HepG2 (cell line): ENCODE data around the gene TMEM178A. TPM values are rescaled to one million over a fixed set of nuclear protein-coding genes. Genes with fewer than 3 reads are reported as not detected.

ENCODE experiments used
- ATAC-seq: fragments of 200-7000 bp; cut with Tn5 transposase; 3 replicates; pipeline ENCODE4 v1.9.1; 2020; ENCODE audit warnings: mild to moderate bottlenecking, moderate library complexity
- BruUV-seq: library from RNA; stranded (reverse); fragments of 400-500 nt; replicated peaks from 2 replicates; lab custom pipeline; 2021; lab: Mats Ljungman, UMichigan
- CTCF ChIA-PET: fragments of 300-600 bp; formaldehyde crosslinking; extraction: SDS; loops from one replicate; lab custom pipeline; 2021; ENCODE audit warnings: low total read pairs, inconsistent platforms, low intra/inter-chr PET ratio; lab: Yijun Ruan, JAX
- POLR2A ChIA-PET: fragments of 350-600 bp; sonication (Branson Sonifier 250); formaldehyde crosslinking; loops from one replicate; lab custom pipeline; 2020; ENCODE audit warnings: antibody characterized with exemption, inconsistent platforms; lab: Yijun Ruan, JAX
- DNase-seq: peaks from one replicate; pipeline ENCODE4 v3.0.0-alpha.2; 2015; ENCODE audit warnings: low spot score
- FAIRE-seq: peaks from 3 replicates; lab custom pipeline; 2011; peaks lifted over from hg19 to GRCh38; lab: Jason Lieb, UNC
- H2AFZ ChIP-seq: one replicate; pipeline ENCODE4 v1.6.1; 2011; ENCODE audit warnings: low read length, inconsistent platforms
- H3K27ac ChIP-seq: fragments of 300-600 bp; 3 replicates; pipeline ENCODE4 v1.8.0; 2011; ENCODE audit warnings: mixed run types, mild to moderate bottlenecking, mixed read lengths, low read length, inconsistent platforms; ENCODE audit not compliant: insufficient read depth; ENCODE audit errors: extremely low read length
- H3K27me3 ChIP-seq, 2 experiments: fragments of 200-600 bp in 1 of 2; 2 replicates in 1 of 2; 3 replicates in 1 of 2; pipeline versions ENCODE4 v1.6.0 to v1.8.0; 2011; ENCODE audit warnings: low read length in 2 of 2, mild to moderate bottlenecking in 2 of 2, moderate library complexity in 2 of 2, inconsistent platforms in 1 of 2; ENCODE audit not compliant: insufficient read depth in 2 of 2, control insufficient read depth in 1 of 2
- H3K36me3 ChIP-seq, 2 experiments: fragments of 200-600 bp in 1 of 2; replicated peaks in 1 of 2; 2 replicates in 1 of 2; 3 replicates in 1 of 2; pipeline versions ENCODE4 v1.5.1 to v1.8.0; 2011; ENCODE audit warnings: low read length in 2 of 2, inconsistent platforms in 1 of 2; ENCODE audit not compliant: insufficient read depth in 2 of 2, control insufficient read depth in 1 of 2
- H3K4me1 ChIP-seq: 2 replicates; pipeline ENCODE4 v1.5.1; 2012; ENCODE audit warnings: low read length, inconsistent platforms; ENCODE audit not compliant: insufficient read depth
- H3K4me2 ChIP-seq: 2 replicates; pipeline ENCODE4 v1.6.0; 2011; ENCODE audit warnings: low read depth, low read length, inconsistent platforms
- H3K4me3 ChIP-seq, 3 experiments: fragments of 200-600 bp in 1 of 3; sonication (generic), shearing (Covaris generic) in 1 of 3; replicated peaks in 1 of 3; 2 replicates each; pipeline ENCODE4 v1.5.1; 2011 to 2016; ENCODE audit warnings: low read length in 3 of 3, inconsistent platforms in 2 of 3, low read depth in 2 of 3, mild to moderate bottlenecking in 2 of 3, control low read depth in 1 of 3, mixed read lengths in 1 of 3; ENCODE audit not compliant: insufficient read depth in 1 of 3
- H3K79me2 ChIP-seq: one replicate; pipeline ENCODE4 v1.6.1; 2011; ENCODE audit warnings: low read length, inconsistent platforms; ENCODE audit not compliant: insufficient read depth
- H3K9ac ChIP-seq: 2 replicates; pipeline ENCODE4 v1.6.0; 2011; ENCODE audit warnings: mild to moderate bottlenecking, low read depth, low read length, inconsistent platforms; ENCODE audit not compliant: insufficient read depth
- H3K9me3 ChIP-seq: 2 replicates; pipeline ENCODE4 v1.5.1; 2012; ENCODE audit warnings: mild to moderate bottlenecking, low read length
- H4K20me1 ChIP-seq: 2 replicates; pipeline ENCODE4 v1.6.0; 2011; ENCODE audit warnings: inconsistent platforms, mild to moderate bottlenecking, low read length, moderate library complexity; ENCODE audit not compliant: insufficient read depth
- IRX3 ChIP-seq: sonication (generic); formaldehyde crosslinking; IDR thresholded peaks from 2 replicates; pipeline ENCODE4 v1.8.1; 2023; ENCODE audit warnings: mild to moderate bottlenecking, low read depth, missing genetic modification reagents, borderline replicate concordance
- ISX ChIP-seq: sonication (generic); formaldehyde crosslinking; conservative IDR thresholded peaks from 2 replicates; pipeline ENCODE4 v1.5.0; 2020; ENCODE audit warnings: missing genetic modification reagents
- PRMT3 ChIP-seq: sonication (generic); formaldehyde crosslinking; IDR thresholded peaks from 2 replicates; pipeline ENCODE4 v1.8.1; 2022; ENCODE audit warnings: low read depth, mild to moderate bottlenecking, moderate library complexity, missing genetic modification reagents, borderline replicate concordance
- PTBP1 ChIP-seq: fragments of 200-400 bp; formaldehyde crosslinking; IDR thresholded peaks from 2 replicates; pipeline ENCODE4 v1.6.1; 2018; ENCODE audit warnings: low read length, low read depth; ENCODE audit not compliant: poor library complexity, severe bottlenecking
- SMC3 ChIP-seq: IDR thresholded peaks from 2 replicates; pipeline ENCODE4 v1.6.1; 2011; ENCODE audit warnings: low read length, improper control_type of control experiment
- ZNF3 ChIP-seq: IDR thresholded peaks from 2 replicates; pipeline ENCODE4 v1.7.0; 2017; ENCODE audit warnings: inconsistent platforms
- ZNF350 ChIP-seq: sonication (generic); formaldehyde crosslinking; IDR thresholded peaks from 2 replicates; pipeline ENCODE4 v1.4.0; 2020; ENCODE audit warnings: mild to moderate bottlenecking, low read depth, missing genetic modification reagents, borderline replicate concordance
- ZNF44 ChIP-seq: sonication (generic); formaldehyde crosslinking; IDR thresholded peaks from 2 replicates; pipeline ENCODE4 v1.5.1; 2020; ENCODE audit warnings: mild to moderate bottlenecking, missing genetic modification reagents
- ZNF629 ChIP-seq: sonication (generic); formaldehyde crosslinking; conservative IDR thresholded peaks from 2 replicates; pipeline ENCODE4 v1.5.0; 2020; ENCODE audit warnings: missing genetic modification reagents
- ZNF788 ChIP-seq: sonication (generic); formaldehyde crosslinking; IDR thresholded peaks from 2 replicates; pipeline ENCODE4 v1.5.0; 2020; ENCODE audit warnings: mild to moderate bottlenecking, missing genetic modification reagents, borderline replicate concordance
- WGBS: methylation state at CpG from one replicate; pipeline ENCODE4 v1.1.6; 2017; ENCODE audit warnings: low lambda C conversion rate; 5-methylcytosine and 5-hydroxymethylcytosine counted together
- in situ Hi-C: cut with HindIII; loops from 2 replicates; pipeline ENCODE4 v1.10.0; 2017; ENCODE audit warnings: low pct_unique_long_range_greater_than_20kb; ENCODE audit not compliant: extremely low pct_ligation_motif_present
- intact Hi-C: fragments of 100-400 bp; cut with micrococcal nuclease; formaldehyde crosslinking; loops from one replicate; pipeline ENCODE4 v1.10.0; 2022; ENCODE audit not compliant: unreplicated experiment
- polyA plus RNA-seq, 8 experiments: library from polyadenylated mRNA; depleted of rRNA in 3 of 8; stranded (reverse) in 7 of 8; unstranded in 1 of 8; fragments of >200 nt; fragmentation: Illumina TruSeq in 4 of 8; extraction: Trizol in 4 of 8; gene quantifications; 2 replicates each; pipeline versions ENCODE4 v1.2.1 to v1.2.3, GENCODE V29; 2011 to 2016; ENCODE audit warnings: low read depth in 4 of 8, missing spikeins in 1 of 8, mixed read lengths in 1 of 8; ENCODE audit not compliant: insufficient read depth in 1 of 8
- total RNA-seq, 5 experiments: library from RNA; depleted of rRNA; stranded (reverse); fragments of >200 nt; fragmentation: Illumina TruSeq; extraction: Trizol; gene quantifications; 2 replicates each; pipeline ENCODE4 v1.2.3, GENCODE V29; 2016; ENCODE audit warnings: low read depth in 1 of 5
- TF ChIP-seq, protein P1 (sequence below): sonication (generic); formaldehyde crosslinking; IDR thresholded peaks from 2 replicates; pipeline ENCODE4 v1.5.0; 2020; ENCODE audit warnings: missing genetic modification reagents
- TF ChIP-seq, protein P2 (sequence below): sonication (generic); formaldehyde crosslinking; IDR thresholded peaks from 2 replicates; pipeline ENCODE4 v1.4.0; 2020; ENCODE audit warnings: missing genetic modification reagents, borderline replicate concordance
- TF ChIP-seq, protein P3 (sequence below): sonication (generic); formaldehyde crosslinking; IDR thresholded peaks from 2 replicates; pipeline ENCODE4 v1.4.0; 2020; ENCODE audit warnings: missing genetic modification reagents
- TF ChIP-seq, protein P4 (sequence below): sonication (generic); formaldehyde crosslinking; IDR thresholded peaks from 2 replicates; pipeline ENCODE4 v1.5.0; 2020; ENCODE audit warnings: mild to moderate bottlenecking, missing genetic modification reagents
- TF ChIP-seq, protein P5 (sequence below): sonication (generic); formaldehyde crosslinking; IDR thresholded peaks from 2 replicates; pipeline ENCODE4 v1.4.0; 2020; ENCODE audit warnings: missing genetic modification reagents, borderline replicate concordance

The TMEM178A gene
- total and polyA plus RNA-seq, 2 of the 13 experiments (the other 11 are each of a cell fraction or from before 2014, with no cell fraction given): 0.38 to 3.3 TPM

DNA sequence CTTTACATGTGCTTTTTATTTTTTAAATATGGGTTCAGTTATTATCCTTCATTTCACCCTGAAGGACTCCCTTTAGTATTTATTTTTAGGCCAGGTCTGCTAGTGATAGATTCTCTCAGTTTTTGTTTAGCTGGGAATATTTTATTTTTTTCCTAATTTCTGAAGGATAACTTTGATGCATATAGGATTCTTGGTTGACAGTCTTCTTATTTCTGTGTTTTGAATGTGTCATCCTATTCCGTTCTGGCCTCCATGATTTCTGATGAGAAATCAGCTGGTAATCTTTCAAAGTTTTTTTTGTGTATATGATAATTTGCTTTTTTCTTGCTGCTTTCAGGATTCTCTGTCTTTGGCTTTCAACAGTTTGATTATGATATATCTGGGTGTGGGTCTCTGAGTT, 35.4 kb downstream of the TMEM178A start:
- in situ Hi-C loops: no loop called here
- Histone ChIP-seq H3K36me3 (no peaks in the 10 kb centered on the region), H3K4me3 (no peak overlapping the region), H2AFZ (no peak overlapping the region), H3K9ac (no peak overlapping the region), H4K20me1 (no peaks in the 10 kb centered on the region), H3K4me2 (no peak overlapping the region), H3K4me1 (peaks cover 29% of the 10 kb centered on the region), H3K9me3 (peaks cover 17% of the 10 kb centered on the region), H3K27ac (no peak overlapping the region), H3K27me3 (no peaks in the 10 kb centered on the region; a peak in 1 of 5 replicates), H3K79me2 (no peaks in the 10 kb centered on the region)
- ChIA-PET POLR2A (no interaction called here), CTCF (no interaction called here)
- DNase-seq: no peak
- FAIRE-seq: no peak
- BruUV-seq: no TSS peak
- ATAC-seq: no peak
- intact Hi-C loops: no loop called here
- WGBS: 23% methylated on average over 1 of the region's 1 CpG
- TF ChIP-seq, protein P1, sequence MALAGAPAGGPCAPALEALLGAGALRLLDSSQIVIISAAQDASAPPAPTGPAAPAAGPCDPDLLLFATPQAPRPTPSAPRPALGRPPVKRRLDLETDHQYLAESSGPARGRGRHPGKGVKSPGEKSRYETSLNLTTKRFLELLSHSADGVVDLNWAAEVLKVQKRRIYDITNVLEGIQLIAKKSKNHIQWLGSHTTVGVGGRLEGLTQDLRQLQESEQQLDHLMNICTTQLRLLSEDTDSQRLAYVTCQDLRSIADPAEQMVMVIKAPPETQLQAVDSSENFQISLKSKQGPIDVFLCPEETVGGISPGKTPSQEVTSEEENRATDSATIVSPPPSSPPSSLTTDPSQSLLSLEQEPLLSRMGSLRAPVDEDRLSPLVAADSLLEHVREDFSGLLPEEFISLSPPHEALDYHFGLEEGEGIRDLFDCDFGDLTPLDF (CRISPR knock-in tag): no peak
- TF ChIP-seq SMC3 (no peak), IRX3 (no peak), ZNF629 (no peak), PRMT3 (CRISPR knock-in tag) (no peak), ZNF350 (no peak), ZNF44 (CRISPR knock-in tag) (no peak), ISX (CRISPR knock-in tag) (no peak), PTBP1 (no peak), ZNF3 (CRISPR knock-in tag) (no peak), ZNF788 (CRISPR knock-in tag) (no peak)
- TF ChIP-seq, protein P2, sequence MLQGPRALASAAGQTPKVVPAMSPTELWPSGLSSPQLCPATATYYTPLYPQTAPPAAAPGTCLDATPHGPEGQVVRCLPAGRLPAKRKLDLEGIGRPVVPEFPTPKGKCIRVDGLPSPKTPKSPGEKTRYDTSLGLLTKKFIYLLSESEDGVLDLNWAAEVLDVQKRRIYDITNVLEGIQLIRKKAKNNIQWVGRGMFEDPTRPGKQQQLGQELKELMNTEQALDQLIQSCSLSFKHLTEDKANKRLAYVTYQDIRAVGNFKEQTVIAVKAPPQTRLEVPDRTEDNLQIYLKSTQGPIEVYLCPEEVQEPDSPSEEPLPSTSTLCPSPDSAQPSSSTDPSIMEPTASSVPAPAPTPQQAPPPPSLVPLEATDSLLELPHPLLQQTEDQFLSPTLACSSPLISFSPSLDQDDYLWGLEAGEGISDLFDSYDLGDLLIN (CRISPR knock-in tag): no peak
- TF ChIP-seq, protein P3, sequence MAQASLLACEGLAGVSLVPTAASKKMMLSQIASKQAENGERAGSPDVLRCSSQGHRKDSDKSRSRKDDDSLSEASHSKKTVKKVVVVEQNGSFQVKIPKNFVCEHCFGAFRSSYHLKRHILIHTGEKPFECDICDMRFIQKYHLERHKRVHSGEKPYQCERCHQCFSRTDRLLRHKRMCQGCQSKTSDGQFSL: no peak
- TF ChIP-seq, protein P4, sequence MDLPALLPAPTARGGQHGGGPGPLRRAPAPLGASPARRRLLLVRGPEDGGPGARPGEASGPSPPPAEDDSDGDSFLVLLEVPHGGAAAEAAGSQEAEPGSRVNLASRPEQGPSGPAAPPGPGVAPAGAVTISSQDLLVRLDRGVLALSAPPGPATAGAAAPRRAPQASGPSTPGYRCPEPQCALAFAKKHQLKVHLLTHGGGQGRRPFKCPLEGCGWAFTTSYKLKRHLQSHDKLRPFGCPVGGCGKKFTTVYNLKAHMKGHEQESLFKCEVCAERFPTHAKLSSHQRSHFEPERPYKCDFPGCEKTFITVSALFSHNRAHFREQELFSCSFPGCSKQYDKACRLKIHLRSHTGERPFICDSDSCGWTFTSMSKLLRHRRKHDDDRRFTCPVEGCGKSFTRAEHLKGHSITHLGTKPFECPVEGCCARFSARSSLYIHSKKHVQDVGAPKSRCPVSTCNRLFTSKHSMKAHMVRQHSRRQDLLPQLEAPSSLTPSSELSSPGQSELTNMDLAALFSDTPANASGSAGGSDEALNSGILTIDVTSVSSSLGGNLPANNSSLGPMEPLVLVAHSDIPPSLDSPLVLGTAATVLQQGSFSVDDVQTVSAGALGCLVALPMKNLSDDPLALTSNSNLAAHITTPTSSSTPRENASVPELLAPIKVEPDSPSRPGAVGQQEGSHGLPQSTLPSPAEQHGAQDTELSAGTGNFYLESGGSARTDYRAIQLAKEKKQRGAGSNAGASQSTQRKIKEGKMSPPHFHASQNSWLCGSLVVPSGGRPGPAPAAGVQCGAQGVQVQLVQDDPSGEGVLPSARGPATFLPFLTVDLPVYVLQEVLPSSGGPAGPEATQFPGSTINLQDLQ: no peak
- TF ChIP-seq, protein P5, sequence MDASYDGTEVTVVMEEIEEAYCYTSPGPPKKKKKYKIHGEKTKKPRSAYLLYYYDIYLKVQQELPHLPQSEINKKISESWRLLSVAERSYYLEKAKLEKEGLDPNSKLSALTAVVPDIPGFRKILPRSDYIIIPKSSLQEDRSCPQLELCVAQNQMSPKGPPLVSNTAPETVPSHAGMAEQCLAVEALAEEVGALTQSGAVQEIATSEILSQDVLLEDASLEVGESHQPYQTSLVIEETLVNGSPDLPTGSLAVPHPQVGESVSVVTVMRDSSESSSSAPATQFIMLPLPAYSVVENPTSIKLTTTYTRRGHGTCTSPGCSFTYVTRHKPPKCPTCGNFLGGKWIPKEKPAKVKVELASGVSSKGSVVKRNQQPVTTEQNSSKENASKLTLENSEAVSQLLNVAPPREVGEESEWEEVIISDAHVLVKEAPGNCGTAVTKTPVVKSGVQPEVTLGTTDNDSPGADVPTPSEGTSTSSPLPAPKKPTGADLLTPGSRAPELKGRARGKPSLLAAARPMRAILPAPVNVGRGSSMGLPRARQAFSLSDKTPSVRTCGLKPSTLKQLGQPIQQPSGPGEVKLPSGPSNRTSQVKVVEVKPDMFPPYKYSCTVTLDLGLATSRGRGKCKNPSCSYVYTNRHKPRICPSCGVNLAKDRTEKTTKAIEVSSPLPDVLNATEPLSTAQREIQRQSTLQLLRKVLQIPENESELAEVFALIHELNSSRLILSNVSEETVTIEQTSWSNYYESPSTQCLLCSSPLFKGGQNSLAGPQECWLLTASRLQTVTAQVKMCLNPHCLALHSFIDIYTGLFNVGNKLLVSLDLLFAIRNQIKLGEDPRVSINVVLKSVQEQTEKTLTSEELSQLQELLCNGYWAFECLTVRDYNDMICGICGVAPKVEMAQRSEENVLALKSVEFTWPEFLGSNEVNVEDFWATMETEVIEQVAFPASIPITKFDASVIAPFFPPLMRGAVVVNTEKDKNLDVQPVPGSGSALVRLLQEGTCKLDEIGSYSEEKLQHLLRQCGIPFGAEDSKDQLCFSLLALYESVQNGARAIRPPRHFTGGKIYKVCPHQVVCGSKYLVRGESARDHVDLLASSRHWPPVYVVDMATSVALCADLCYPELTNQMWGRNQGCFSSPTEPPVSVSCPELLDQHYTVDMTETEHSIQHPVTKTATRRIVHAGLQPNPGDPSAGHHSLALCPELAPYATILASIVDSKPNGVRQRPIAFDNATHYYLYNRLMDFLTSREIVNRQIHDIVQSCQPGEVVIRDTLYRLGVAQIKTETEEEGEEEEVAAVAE: no peak
